22Rv1 (cell line): ENCODE data around the gene PACRG.

ENCODE experiments used
- ZFX ChIP-seq: fragments of 450-650 bp; IDR thresholded peaks from 2 replicates; pipeline ENCODE4 v1.6.1; 2017; ENCODE audit warnings: antibody characterized with exemption, borderline replicate concordance
- TF ChIP-seq, protein P1 (sequence below): fragments of 450-650 bp; IDR thresholded peaks from 2 replicates; pipeline ENCODE4 v1.5.1; 2017; ENCODE audit warnings: mild to moderate bottlenecking

DNA sequence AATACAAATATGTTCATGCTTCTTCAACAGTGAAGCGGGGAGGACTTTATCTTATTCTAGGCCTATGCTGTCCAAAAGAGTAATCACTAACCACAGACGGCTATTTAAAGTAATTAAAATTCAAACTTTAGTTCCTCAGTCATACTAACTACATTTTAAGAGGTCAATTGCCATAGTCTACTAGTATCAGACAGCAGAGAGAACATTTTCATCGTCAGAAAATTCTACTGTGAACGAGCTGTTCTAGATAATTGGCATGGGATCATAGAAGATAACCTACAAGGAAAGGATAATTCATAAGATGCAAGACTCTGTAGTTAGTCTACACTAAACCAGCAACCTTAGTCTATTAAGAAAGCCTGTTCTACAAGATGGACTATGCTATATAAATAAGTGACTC lies 44.6 kb upstream of the PACRG start:
- TF ChIP-seq, protein P1, sequence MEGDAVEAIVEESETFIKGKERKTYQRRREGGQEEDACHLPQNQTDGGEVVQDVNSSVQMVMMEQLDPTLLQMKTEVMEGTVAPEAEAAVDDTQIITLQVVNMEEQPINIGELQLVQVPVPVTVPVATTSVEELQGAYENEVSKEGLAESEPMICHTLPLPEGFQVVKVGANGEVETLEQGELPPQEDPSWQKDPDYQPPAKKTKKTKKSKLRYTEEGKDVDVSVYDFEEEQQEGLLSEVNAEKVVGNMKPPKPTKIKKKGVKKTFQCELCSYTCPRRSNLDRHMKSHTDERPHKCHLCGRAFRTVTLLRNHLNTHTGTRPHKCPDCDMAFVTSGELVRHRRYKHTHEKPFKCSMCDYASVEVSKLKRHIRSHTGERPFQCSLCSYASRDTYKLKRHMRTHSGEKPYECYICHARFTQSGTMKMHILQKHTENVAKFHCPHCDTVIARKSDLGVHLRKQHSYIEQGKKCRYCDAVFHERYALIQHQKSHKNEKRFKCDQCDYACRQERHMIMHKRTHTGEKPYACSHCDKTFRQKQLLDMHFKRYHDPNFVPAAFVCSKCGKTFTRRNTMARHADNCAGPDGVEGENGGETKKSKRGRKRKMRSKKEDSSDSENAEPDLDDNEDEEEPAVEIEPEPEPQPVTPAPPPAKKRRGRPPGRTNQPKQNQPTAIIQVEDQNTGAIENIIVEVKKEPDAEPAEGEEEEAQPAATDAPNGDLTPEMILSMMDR, result no peak
- no peak for TF ChIP-seq ZFX
